ENCODE data around the gene LGALS7B.
"Not testable (repeated sequence)": the region's sequence is repeated elsewhere in the genome, so short reads cannot be mapped to it uniquely, and the experiment has no call there.

The LGALS7B gene

DNA sequence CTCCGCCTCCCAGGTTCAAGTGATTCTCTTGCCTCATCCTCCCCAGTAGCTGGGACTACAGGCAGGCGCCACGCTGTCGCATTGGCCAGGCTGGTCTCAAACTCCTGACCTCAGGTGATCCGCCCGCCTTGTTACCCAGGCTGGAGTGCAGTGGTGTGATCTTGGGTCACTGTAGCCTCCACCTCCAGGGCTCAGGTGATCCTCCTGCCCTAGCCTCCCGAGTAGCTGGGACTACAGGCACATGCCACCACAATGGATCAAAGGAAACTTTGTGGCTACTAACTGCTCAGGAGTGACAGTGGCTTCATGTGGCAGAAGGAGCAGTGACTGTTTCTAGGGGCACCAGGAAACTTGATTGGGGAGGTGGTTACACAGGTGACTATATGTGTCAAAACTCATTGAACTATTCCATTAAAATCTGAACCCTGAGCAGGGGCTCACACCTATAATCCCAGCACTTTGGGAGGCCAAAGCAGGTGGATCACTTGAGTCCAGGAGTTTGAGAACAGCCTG lies 3.8 kb upstream of the LGALS7B start:
- Histone ChIP-seq H3K27me3 (replicated peaks) (peaks cover 4% of the 10 kb centered on the region), H3K4me3 (ENCODE audit: low read depth, low read length) (no peak overlapping the region), H3K27ac (no peak overlapping the region), H3K36me3 (replicated peaks) (no peaks in the 10 kb centered on the region)
- in situ Hi-C loops (cut with HindIII; ENCODE audit: low pct_ligation_motif_present, low sequenced_read_pairs), result no loop called here
- TF ChIP-seq, protein P1, sequence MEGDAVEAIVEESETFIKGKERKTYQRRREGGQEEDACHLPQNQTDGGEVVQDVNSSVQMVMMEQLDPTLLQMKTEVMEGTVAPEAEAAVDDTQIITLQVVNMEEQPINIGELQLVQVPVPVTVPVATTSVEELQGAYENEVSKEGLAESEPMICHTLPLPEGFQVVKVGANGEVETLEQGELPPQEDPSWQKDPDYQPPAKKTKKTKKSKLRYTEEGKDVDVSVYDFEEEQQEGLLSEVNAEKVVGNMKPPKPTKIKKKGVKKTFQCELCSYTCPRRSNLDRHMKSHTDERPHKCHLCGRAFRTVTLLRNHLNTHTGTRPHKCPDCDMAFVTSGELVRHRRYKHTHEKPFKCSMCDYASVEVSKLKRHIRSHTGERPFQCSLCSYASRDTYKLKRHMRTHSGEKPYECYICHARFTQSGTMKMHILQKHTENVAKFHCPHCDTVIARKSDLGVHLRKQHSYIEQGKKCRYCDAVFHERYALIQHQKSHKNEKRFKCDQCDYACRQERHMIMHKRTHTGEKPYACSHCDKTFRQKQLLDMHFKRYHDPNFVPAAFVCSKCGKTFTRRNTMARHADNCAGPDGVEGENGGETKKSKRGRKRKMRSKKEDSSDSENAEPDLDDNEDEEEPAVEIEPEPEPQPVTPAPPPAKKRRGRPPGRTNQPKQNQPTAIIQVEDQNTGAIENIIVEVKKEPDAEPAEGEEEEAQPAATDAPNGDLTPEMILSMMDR (IDR thresholded peaks at IDR 0.05; ENCODE audit: low read depth, low read length, missing control alignments), result no peak
- DNase-seq, result no peak

DNA sequence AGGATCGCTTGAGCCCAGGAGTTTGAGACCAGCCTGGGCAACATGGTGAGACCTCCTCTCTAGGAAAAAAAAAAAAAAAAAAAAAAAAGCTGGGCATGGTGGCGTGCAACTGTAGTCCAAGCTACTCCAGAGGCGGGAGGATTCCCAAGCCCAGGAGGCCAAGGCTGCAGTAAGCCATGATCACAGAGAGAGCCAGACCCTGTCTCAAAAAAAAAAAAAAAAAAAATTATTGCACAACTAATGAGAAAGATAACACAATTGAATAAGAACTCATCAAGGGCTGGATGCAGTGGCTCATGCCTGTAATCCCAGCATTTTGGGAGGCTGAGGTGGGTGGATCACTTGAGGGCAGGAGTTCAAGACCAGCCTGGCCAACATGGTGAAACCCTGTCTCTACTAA lies 2.9 kb upstream of the LGALS7B start:
- DNase-seq, result not testable (repeated sequence)

DNA sequence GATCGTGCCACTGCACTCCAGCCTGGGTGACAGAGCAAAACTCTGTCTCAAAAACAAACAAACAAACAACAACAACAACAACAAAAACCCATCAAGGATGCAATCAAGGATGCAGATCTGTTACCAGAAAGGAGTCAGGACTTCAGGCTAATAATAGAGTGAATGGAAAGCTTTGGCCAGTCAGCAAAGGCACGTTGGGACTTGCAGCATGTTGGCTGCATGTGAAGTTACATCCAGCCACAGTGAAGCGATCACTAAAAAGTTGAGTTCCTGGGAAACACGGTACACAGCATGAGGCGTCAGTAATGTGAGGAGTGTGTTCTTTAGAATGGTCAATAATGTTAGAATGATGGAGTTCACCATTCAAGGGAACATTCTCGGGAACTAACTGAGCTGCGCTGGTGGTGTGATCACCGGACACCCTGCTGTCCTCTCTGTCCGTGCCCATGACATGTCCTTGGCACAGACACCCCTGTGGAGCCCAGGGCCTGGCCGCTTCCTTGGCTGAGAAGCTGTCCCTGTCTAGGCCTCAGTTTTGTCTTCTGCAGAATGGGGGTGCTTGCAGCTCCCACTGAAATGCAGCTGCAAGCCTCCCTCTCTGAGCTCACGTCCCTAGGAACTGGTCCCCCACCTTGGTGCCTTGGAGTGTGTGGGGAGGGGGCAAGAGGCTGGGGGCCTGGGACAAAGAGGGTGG lies 2.3 kb upstream of the LGALS7B start:
- TF ChIP-seq, protein P1 (IDR thresholded peaks at IDR 0.05; ENCODE audit: low read depth, low read length, missing control alignments), result no peak
- Histone ChIP-seq H3K36me3 (replicated peaks) (no peaks in the 10 kb centered on the region), H3K4me3 (ENCODE audit: low read depth, low read length) (no peak overlapping the region), H3K27me3 (replicated peaks) (no peaks in the 10 kb centered on the region), H3K27ac (no peak overlapping the region)
- no peak for DNase-seq
- in situ Hi-C loops (cut with HindIII; ENCODE audit: low pct_ligation_motif_present, low sequenced_read_pairs), result no loop called here

More for the DNA sequence above, 2.9 kb upstream of the LGALS7B start:
- H3K36me3 ChIP-seq (replicated peaks); in situ Hi-C loops (cut with HindIII; ENCODE audit: low pct_ligation_motif_present, low sequenced_read_pairs); H3K27me3 ChIP-seq (replicated peaks); H3K4me3 ChIP-seq (ENCODE audit: low read depth, low read length); H3K27ac ChIP-seq: not testable (repeated sequence)

DNA sequence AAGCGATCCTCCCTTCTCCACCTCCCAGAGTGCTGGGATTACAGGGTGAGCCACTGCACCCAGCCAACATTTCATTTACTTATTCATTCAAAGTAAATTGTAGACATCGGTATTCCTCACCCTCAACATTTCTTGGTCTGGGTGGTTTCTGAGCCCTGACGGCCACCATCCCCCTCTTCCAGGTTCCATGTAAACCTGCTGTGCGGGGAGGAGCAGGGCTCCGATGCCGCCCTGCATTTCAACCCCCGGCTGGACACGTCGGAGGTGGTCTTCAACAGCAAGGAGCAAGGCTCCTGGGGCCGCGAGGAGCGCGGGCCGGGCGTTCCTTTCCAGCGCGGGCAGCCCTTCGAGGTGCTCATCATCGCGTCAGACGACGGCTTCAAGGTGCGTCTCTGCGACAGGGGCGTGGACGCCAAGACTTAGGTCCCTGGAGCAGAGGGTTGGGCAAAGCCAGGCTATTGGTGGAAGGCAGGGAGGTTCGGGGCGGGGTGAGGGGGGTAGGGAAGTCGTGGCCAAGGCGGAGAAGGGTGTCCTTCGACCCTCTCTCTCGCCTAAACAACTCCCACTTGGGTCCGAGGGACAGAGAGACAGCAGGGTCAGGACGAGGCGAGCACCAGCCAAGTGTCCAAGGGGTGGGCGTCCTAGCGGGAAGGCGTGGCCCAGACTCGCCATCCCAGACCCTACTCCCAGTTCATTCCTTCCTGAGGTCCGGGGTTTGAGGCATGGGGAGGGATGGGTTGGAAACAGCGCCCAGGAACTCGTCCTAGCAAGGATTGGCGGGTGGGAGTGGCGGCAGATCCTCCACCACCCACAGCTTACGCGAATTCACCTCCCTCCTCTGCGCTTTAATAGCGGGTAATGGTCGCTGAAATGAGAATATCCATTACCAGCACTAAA lies 1.8 kb downstream of the LGALS7B start:
- H3K36me3 ChIP-seq (replicated peaks); DNase-seq; H3K27ac ChIP-seq; H3K27me3 ChIP-seq (replicated peaks); in situ Hi-C loops (cut with HindIII; ENCODE audit: low pct_ligation_motif_present, low sequenced_read_pairs): not testable (repeated sequence)
- peak overlapping the region; percentile 26 for H3K4me3 ChIP-seq (ENCODE audit: low read depth, low read length)

DNA sequence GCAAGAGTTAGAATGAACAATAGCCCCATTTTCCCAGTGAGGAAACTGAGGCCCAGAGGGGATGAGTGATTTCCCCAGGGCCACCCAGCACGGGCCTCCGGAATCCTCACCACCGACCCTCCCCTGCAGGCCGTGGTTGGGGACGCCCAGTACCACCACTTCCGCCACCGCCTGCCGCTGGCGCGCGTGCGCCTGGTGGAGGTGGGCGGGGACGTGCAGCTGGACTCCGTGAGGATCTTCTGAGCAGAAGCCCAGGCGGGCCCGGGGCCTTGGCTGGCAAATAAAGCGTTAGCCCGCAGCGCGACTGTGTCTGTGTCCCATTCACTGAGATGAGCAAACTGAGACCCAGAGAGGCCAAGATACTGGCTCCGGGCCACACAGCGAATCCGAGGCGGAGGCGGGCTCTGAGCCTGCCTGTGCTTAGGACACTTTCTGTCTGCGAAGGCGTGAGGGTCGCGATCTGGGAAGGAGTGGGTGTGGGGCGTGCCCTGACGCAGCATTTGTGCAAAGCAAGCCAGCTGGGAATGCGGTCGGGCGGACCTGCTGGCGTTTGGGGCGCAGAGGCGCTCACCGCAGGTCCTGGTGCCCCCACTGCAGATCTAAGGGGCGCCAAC lies 2.6 kb downstream of the LGALS7B start:
- peak overlapping the region; percentile 26 for H3K4me3 ChIP-seq (ENCODE audit: low read depth, low read length)
- in situ Hi-C loops (cut with HindIII; ENCODE audit: low pct_ligation_motif_present, low sequenced_read_pairs); H3K36me3 ChIP-seq (replicated peaks); DNase-seq; H3K27ac ChIP-seq; H3K27me3 ChIP-seq (replicated peaks): not testable (repeated sequence)

DNA sequence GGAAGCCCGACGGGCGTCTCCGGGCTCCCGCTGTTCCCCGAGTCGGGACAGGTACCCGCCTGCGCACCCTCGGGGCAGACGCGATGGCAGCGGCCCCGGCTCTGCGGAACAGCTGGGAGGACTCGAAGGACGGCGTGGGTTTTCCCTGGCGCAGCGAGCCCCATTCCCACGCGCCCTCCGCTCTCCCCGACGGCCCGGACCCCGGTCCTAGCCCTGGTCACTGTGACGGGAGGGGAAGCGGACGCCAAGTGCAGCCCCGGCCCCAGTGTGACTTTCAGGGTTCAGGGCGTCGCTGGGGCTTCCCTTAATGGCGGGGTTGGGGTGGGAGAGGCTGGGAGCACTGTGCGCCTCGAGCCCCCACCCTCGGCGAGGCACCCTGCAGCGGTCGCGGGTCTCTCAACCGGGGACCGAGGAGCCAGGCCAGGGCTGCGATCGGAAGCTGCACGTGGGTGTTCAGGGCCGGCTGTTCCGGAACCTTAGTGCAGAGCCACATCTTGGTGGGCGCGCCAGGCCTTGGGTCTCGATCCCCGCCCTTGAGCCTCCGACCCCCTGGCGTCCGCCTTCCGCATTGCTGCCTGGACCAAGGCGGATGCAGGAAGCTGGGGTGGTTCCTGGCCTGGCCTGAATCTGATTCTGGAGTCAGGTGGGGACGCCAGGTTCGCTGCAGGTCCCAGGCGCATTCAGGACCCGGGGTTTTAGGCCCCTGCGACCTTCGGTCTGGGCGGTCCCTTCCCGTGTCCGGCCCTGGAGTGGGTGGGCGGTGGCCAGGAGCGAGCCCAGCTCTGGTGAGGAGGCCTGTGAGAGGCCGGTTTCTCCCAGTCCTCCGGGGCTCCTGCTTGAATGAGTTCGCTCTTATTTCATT lies 3.5 kb downstream of the LGALS7B start:
- Histone ChIP-seq H3K4me3 (ENCODE audit: low read depth, low read length) (peak overlapping the region; percentile 12), H3K27me3 (replicated peaks) (no peaks in the 10 kb centered on the region), H3K36me3 (replicated peaks) (no peaks in the 10 kb centered on the region), H3K27ac (peak overlapping the region; percentile 10)
- DNase-seq, result no peak
- in situ Hi-C loops (cut with HindIII; ENCODE audit: low pct_ligation_motif_present, low sequenced_read_pairs), result no loop called here
- TF ChIP-seq, protein P1 (IDR thresholded peaks at IDR 0.05; ENCODE audit: low read depth, low read length, missing control alignments), result peak; percentile 50
